Natural killer cell (primary cell): ENCODE data around the gene UFSP2. TPM values are rescaled to one million over a fixed set of nuclear protein-coding genes. Genes with fewer than 3 reads are reported as not detected.

ENCODE experiments used
- ATAC-seq, 3 donors: fragments of 150-1000 bp in 2 of 3; fragments of 200-7000 bp in 1 of 3; cut with Tn5 transposase; 1 replicate in 1 of 3; 2 replicates in 2 of 3; pipeline ENCODE4 v1.10.0; 2021; ENCODE audit warnings: mild to moderate bottlenecking in 2 of 3, moderate library complexity in 2 of 3
- DNase-seq, 2 donors: peaks; one replicate each; pipeline versions ENCODE4 v3.0.0 to v3.0.0-alpha.2; 2013 to 2021; ENCODE audit warnings: mixed read lengths in 1 of 2
- H3K27ac ChIP-seq: one replicate; pipeline ENCODE4 v1.5.1; 2013; ENCODE audit warnings: mild to moderate bottlenecking, low read length
- H3K27me3 ChIP-seq: one replicate; pipeline ENCODE4 v1.6.1; 2013; ENCODE audit warnings: low read length; ENCODE audit not compliant: control insufficient read depth, insufficient read depth
- H3K36me3 ChIP-seq: one replicate; pipeline ENCODE4 v1.6.1; 2013; ENCODE audit warnings: low read length; ENCODE audit not compliant: control insufficient read depth, insufficient read depth
- H3K4me1 ChIP-seq: one replicate; pipeline ENCODE4 v1.6.1; 2013; ENCODE audit warnings: low read length; ENCODE audit not compliant: control insufficient read depth, insufficient read depth
- H3K4me3 ChIP-seq: one replicate; pipeline ENCODE4 v1.5.1; 2013; ENCODE audit warnings: low read length
- H3K9me3 ChIP-seq: one replicate; pipeline ENCODE4 v1.6.1; 2013; ENCODE audit warnings: low read length; ENCODE audit not compliant: control insufficient read depth, insufficient read depth
- H3K27ac Mint-ChIP-seq, 2 donors: one replicate each; pipeline ENCODE4 v1.8.0; 2022; ENCODE audit warnings: mild to moderate bottlenecking in 2 of 2, mixed read lengths in 2 of 2, moderate library complexity in 1 of 2
- H3K27me3 Mint-ChIP-seq, 2 donors: one replicate each; pipeline ENCODE4 v1.8.0; 2022; ENCODE audit warnings: low read depth in 2 of 2, mixed read lengths in 2 of 2
- H3K36me3 Mint-ChIP-seq: one replicate; pipeline ENCODE4 v1.8.0; 2022; ENCODE audit warnings: mixed read lengths
- H3K4me1 Mint-ChIP-seq, 2 donors: one replicate each; pipeline ENCODE4 v1.8.0; 2022; ENCODE audit warnings: mixed read lengths in 2 of 2
- H3K4me3 Mint-ChIP-seq: one replicate; pipeline ENCODE4 v1.8.0; 2022; ENCODE audit warnings: mild to moderate bottlenecking, moderate library complexity, mixed read lengths
- H3K9me3 Mint-ChIP-seq, 2 donors: one replicate each; pipeline ENCODE4 v1.8.0; 2022; ENCODE audit warnings: mixed read lengths in 2 of 2
- WGBS: methylation state at CpG from one replicate; pipeline ENCODE4 v1.1.7; 2013; ENCODE audit warnings: missing lambda C conversion rate; ENCODE audit not compliant: insufficient coverage; 5-methylcytosine and 5-hydroxymethylcytosine counted together
- intact Hi-C: fragments of 100-400 bp; cut with micrococcal nuclease; formaldehyde crosslinking; loops from one replicate; pipeline ENCODE4 v1.14.2; 2022
- total RNA-seq, 4 donors: library from RNA; stranded (reverse); fragments of 120-200 nt in 1 of 4; gene quantifications; one replicate each; pipeline versions ENCODE4 v1.2.3 to v1.2.4, GENCODE V29; 2013 to 2022
- TF ChIP-seq, protein P1 (sequence below): fragments of 200-600 bp; IDR thresholded peaks from one replicate; pipeline ENCODE4 v1.8.0; 2022; ENCODE audit warnings: antibody characterized with exemption

UFSP2 gene
- total RNA-seq, 3 donors from 2014 or later (not counting 1 experiment from before 2014, with no cell fraction given), result 14.0 to 18.8 (median 16.7) TPM

DNA sequence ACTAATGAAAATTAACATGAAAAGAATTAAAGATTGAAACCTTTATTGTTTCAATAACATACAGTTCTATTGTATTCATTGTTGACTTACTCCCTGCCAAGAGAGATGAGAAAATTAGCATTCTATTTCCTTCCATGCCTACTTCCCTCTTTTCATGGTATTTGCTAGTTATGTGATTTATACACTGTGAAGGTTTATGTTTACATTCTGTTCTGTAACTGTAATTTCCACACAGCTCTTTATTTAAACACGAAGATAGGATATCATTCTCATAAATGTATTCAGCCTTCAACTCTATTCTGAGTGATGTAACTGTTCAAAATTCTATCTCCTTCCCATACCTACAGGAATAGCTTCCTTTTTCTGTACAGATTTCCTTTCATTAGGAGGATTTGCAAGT lies 39.1 kb upstream of the UFSP2 start:
- Histone ChIP-seq H3K4me3 (no peak overlapping the region), H3K27ac (no peak overlapping the region), H3K4me1 (no peaks in the 10 kb centered on the region), H3K27me3 (peaks cover under 1% of the 10 kb centered on the region), H3K9me3 (no peaks in the 10 kb centered on the region), H3K36me3 (no peaks in the 10 kb centered on the region)
- Mint-ChIP-seq H3K9me3 (no peaks in the 10 kb centered on the region), H3K4me1 (peaks cover 6% of the 10 kb centered on the region in 2 donors), H3K27me3 (peaks cover 17 to 18% of the 10 kb centered on the region in 2 donors), H3K36me3 (no peaks in the 10 kb centered on the region), H3K4me3 (no peak overlapping the region), H3K27ac (no peak overlapping the region)
- DNase-seq (no peak), ATAC-seq (no peak)
- intact Hi-C loops, result no loop called here
- TF ChIP-seq, protein P1, sequence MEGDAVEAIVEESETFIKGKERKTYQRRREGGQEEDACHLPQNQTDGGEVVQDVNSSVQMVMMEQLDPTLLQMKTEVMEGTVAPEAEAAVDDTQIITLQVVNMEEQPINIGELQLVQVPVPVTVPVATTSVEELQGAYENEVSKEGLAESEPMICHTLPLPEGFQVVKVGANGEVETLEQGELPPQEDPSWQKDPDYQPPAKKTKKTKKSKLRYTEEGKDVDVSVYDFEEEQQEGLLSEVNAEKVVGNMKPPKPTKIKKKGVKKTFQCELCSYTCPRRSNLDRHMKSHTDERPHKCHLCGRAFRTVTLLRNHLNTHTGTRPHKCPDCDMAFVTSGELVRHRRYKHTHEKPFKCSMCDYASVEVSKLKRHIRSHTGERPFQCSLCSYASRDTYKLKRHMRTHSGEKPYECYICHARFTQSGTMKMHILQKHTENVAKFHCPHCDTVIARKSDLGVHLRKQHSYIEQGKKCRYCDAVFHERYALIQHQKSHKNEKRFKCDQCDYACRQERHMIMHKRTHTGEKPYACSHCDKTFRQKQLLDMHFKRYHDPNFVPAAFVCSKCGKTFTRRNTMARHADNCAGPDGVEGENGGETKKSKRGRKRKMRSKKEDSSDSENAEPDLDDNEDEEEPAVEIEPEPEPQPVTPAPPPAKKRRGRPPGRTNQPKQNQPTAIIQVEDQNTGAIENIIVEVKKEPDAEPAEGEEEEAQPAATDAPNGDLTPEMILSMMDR, result no peak
- 0% methylated on average over 1 of the region's 1 CpG for WGBS

DNA sequence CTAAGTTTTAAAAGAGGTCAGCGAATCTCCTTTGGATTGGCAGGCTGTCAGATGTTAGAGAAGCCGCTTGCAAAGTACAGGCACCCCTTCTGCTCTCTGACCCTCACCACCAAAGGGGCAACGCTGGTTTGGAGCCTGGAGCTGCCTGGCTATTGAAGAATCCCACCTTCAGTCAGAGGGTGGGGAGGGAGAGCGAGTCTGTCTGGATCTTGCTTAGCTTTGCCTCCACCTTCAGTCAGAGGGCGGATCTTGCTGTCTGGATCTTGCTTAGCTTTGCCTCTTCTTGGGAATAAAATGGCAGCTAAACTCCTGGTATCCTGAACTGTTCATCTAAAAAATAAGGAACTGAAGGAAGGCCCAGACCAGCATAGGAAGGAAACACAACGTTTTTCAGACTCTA lies 38.4 kb upstream of the UFSP2 start:
- WGBS, result 69% methylated on average over 6 of the region's 6 CpGs

DNA sequence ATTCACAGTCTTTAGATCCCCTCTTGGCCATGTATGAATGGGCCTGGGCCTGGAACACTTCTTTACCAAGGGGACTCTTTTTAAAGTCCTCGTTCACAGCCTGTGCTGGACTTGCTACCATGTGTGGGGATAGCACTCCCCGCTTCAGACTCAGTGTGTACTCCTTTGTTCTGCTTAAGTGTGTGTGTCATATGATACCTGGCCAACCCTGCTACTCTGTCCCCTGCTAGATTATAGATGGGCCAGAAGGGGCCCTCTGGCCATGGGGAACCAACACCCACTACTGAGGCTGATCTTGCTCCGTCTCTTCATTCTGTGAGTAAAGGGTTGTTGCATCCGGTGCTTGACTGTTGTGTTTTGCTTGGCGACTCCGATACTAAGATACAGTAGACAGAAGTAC lies 37.8 kb upstream of the UFSP2 start:
- H3K27ac Mint-ChIP-seq, result no peak overlapping the region
- DNase-seq (no peak), ATAC-seq (no peak)
- no peaks in the 10 kb centered on the region for H3K36me3 Mint-ChIP-seq
- Histone ChIP-seq H3K36me3 (no peaks in the 10 kb centered on the region), H3K4me1 (no peaks in the 10 kb centered on the region), H3K27me3 (peaks cover 4% of the 10 kb centered on the region), H3K4me3 (no peak overlapping the region), H3K9me3 (no peaks in the 10 kb centered on the region), H3K27ac (no peak overlapping the region)
- H3K4me1 Mint-ChIP-seq, result no peaks in the 10 kb centered on the region
- H3K27me3 Mint-ChIP-seq, result peaks cover 24 to 30% of the 10 kb centered on the region in 2 donors
- TF ChIP-seq, protein P1, result no peak
- H3K9me3 Mint-ChIP-seq, result no peaks in the 10 kb centered on the region
- WGBS, result 92% methylated on average over 6 of the region's 6 CpGs
- intact Hi-C loops, result no loop called here
- H3K4me3 Mint-ChIP-seq, result no peak overlapping the region

More for the DNA sequence above, 38.4 kb upstream of the UFSP2 start:
- Histone ChIP-seq H3K36me3 (no peaks in the 10 kb centered on the region), H3K4me3 (no peak overlapping the region), H3K27me3 (peaks cover 4% of the 10 kb centered on the region), H3K27ac (no peak overlapping the region), H3K4me1 (no peaks in the 10 kb centered on the region), H3K9me3 (no peaks in the 10 kb centered on the region)
- Mint-ChIP-seq H3K4me1 (no peaks in the 10 kb centered on the region), H3K9me3 (no peaks in the 10 kb centered on the region), H3K27ac (no peak overlapping the region), H3K36me3 (no peaks in the 10 kb centered on the region), H3K4me3 (no peak overlapping the region), H3K27me3 (peaks cover 24% of the 10 kb centered on the region in 2 donors)
- intact Hi-C loops, result no loop called here
- ATAC-seq (no peak), DNase-seq (no peak)
- TF ChIP-seq, protein P1, result no peak

DNA sequence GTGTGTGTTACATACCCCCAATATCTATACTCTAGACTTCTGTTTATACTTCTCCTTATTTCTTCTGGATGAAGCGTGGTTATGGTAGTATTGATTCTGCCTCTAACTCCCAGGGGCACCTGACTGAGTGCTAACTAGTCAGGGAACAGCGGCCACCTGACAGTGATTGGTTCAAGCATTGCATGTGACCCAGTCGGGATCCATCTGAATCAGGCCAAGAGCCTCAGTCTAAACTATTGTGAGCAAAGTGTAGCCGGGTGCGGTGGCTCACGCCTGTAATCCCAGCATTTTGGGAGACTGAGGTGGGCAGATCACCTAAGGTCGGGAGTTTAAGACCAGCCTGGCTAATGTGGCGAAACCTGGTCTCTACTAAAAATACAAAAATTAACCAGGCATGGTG lies 35.8 kb upstream of the UFSP2 start:
- H3K36me3 Mint-ChIP-seq, result no peaks in the 10 kb centered on the region
- H3K9me3 Mint-ChIP-seq, result no peaks in the 10 kb centered on the region
- ATAC-seq (no peak), DNase-seq (no peak)
- H3K27me3 Mint-ChIP-seq, result peaks cover 29 to 35% of the 10 kb centered on the region in 2 donors
- Histone ChIP-seq H3K9me3 (no peaks in the 10 kb centered on the region), H3K27me3 (peaks cover 8% of the 10 kb centered on the region), H3K4me1 (no peaks in the 10 kb centered on the region), H3K4me3 (no peak overlapping the region), H3K27ac (no peak overlapping the region), H3K36me3 (no peaks in the 10 kb centered on the region)
- intact Hi-C loops, result no loop called here
- TF ChIP-seq, protein P1, result no peak
- WGBS, result 95% methylated on average over 8 of the region's 8 CpGs
- no peak overlapping the region for H3K27ac Mint-ChIP-seq
- H3K4me3 Mint-ChIP-seq, result no peak overlapping the region
- no peaks in the 10 kb centered on the region for H3K4me1 Mint-ChIP-seq
